SK-N-SH (cell line): Measurements from ENCODE around the gene MAEA. TPM values are rescaled to one million over a fixed set of nuclear protein-coding genes. Genes with fewer than 3 reads are reported as not detected.

Source experiments
- CTCF ChIA-PET: fragments of 300-600, 350-600 bp; formaldehyde crosslinking; extraction: SDS; loops from one replicate; lab custom pipeline; 2021; lab: Yijun Ruan, JAX
- POLR2A ChIA-PET: fragments of 350-600 bp; sonication (Branson Sonifier 250); formaldehyde crosslinking; extraction: SDS; loops from one replicate; lab custom pipeline; 2020; ENCODE audit warnings: antibody characterized with exemption, inconsistent platforms; lab: Yijun Ruan, JAX
- DNase-seq: peaks from one replicate; pipeline ENCODE4 v3.0.0; 2012
- H2AFZ ChIP-seq: fragments of 200-600 bp; sonication (generic); 2 replicates; pipeline ENCODE4 v1.8.1; 2016; ENCODE audit warnings: antibody characterized with exemption, mild to moderate bottlenecking, low read depth
- H3F3A ChIP-seq: fragments of 200-600 bp; sonication (generic); replicated peaks from 2 replicates; pipeline ENCODE3; 2016; ENCODE audit warnings: antibody characterized with exemption, mild to moderate bottlenecking; ENCODE audit not compliant: insufficient read depth
- H3K27ac ChIP-seq, 2 experiments: fragments of 200-500 bp in 1 of 2; fragments of 200-600 bp in 1 of 2; sonication (Bioruptor generic) in 1 of 2; sonication (generic), shearing (Covaris generic) in 1 of 2; 2 replicates each; pipeline versions ENCODE4 v1.5.1 to v1.6.1; 2014 to 2016; ENCODE audit warnings: low read depth in 2 of 2, inconsistent platforms in 1 of 2, low read length in 1 of 2, mild to moderate bottlenecking in 1 of 2, mixed read lengths in 1 of 2
- H3K27me3 ChIP-seq: fragments of 200-600 bp; sonication (generic), shearing (Covaris generic); 2 replicates; pipeline ENCODE4 v1.6.1; 2016; ENCODE audit warnings: mixed run types; ENCODE audit not compliant: insufficient read depth
- H3K36me3 ChIP-seq, 2 experiments: fragments of 200-500 bp in 1 of 2; fragments of 200-600 bp in 1 of 2; sonication (Bioruptor generic) in 1 of 2; sonication (generic) in 1 of 2; replicated peaks in 1 of 2; 2 replicates each; pipeline versions ENCODE3 to v1.5.1; 2014 to 2016; ENCODE audit warnings: low read length in 1 of 2, mild to moderate bottlenecking in 1 of 2; ENCODE audit not compliant: insufficient read depth in 2 of 2, control insufficient read depth in 1 of 2
- H3K4me1 ChIP-seq, 2 experiments: fragments of 200-500 bp in 1 of 2; fragments of 200-600 bp in 1 of 2; sonication (Bioruptor generic) in 1 of 2; sonication (generic), shearing (Covaris generic) in 1 of 2; 2 replicates each; pipeline versions ENCODE4 v1.5.1 to v1.6.1; 2014 to 2016; ENCODE audit warnings: low read depth in 1 of 2, low read length in 1 of 2, mixed run types in 1 of 2; ENCODE audit not compliant: insufficient read depth in 2 of 2, control insufficient read depth in 1 of 2
- H3K4me2 ChIP-seq: fragments of 200-600 bp; sonication (generic), shearing (Covaris generic); 2 replicates; pipeline ENCODE4 v1.6.1; 2017; ENCODE audit warnings: mixed run types
- H3K4me3 ChIP-seq, 2 experiments: fragments of 200-500 bp in 1 of 2; fragments of 200-600 bp in 1 of 2; sonication (Bioruptor generic) in 1 of 2; sonication (generic), shearing (Covaris generic) in 1 of 2; 2 replicates each; pipeline versions ENCODE4 v1.5.1 to v1.8.1; 2014 to 2016; ENCODE audit warnings: low read depth in 2 of 2, inconsistent platforms in 1 of 2, low read length in 1 of 2, mild to moderate bottlenecking in 1 of 2, mixed read lengths in 1 of 2, moderate library complexity in 1 of 2
- H3K79me2 ChIP-seq: fragments of 200-600 bp; sonication (generic); 2 replicates; pipeline ENCODE4 v1.8.1; 2017; ENCODE audit warnings: mild to moderate bottlenecking; ENCODE audit not compliant: insufficient read depth
- H3K9ac ChIP-seq: fragments of 200-600 bp; sonication (generic); 2 replicates; pipeline ENCODE4 v1.6.1; 2017; ENCODE audit warnings: mixed run types
- H3K9me2 ChIP-seq: fragments of 200-600 bp; sonication (generic); 2 replicates; pipeline ENCODE4 v1.6.1; 2017; ENCODE audit warnings: mixed run types
- H3K9me3 ChIP-seq: fragments of 200-600 bp; sonication (generic); 2 replicates; pipeline ENCODE4 v1.6.1; 2017; ENCODE audit warnings: mixed run types, mild to moderate bottlenecking, moderate library complexity
- H4K20me1 ChIP-seq: fragments of 200-600 bp; sonication (generic); 2 replicates; pipeline ENCODE4 v1.6.1; 2017; ENCODE audit warnings: mild to moderate bottlenecking, mixed run types; ENCODE audit not compliant: insufficient read depth
- EP300 ChIP-seq, 2 experiments: IDR thresholded peaks; 2 replicates each; pipeline versions ENCODE4 v1.4.0 to v1.6.1; 2012; ENCODE audit warnings: borderline replicate concordance in 1 of 2, low read depth in 1 of 2, low read length in 1 of 2
- FOSL2 ChIP-seq: IDR thresholded peaks from 2 replicates; pipeline ENCODE4 v1.4.0; 2012; ENCODE audit warnings: low read depth, mild to moderate bottlenecking, moderate library complexity, borderline replicate concordance
- MEF2A ChIP-seq: IDR thresholded peaks from 2 replicates; pipeline ENCODE4 v1.4.0; 2012; ENCODE audit warnings: low read depth, borderline replicate concordance
- MXI1 ChIP-seq: IDR thresholded peaks from 2 replicates; pipeline ENCODE4 v1.6.1; 2012; ENCODE audit warnings: mild to moderate bottlenecking, low read depth, low read length, improper control_type of control experiment
- POLR2AphosphoS5 ChIP-seq: IDR thresholded peaks from 2 replicates; pipeline ENCODE4 v1.6.1; 2012; ENCODE audit warnings: low read depth, low read length
- RXRA ChIP-seq: IDR thresholded peaks from 2 replicates; pipeline ENCODE4 v1.4.0; 2012; ENCODE audit warnings: low read depth, mild to moderate bottlenecking, borderline replicate concordance
- TCF12 ChIP-seq: IDR thresholded peaks from 2 replicates; pipeline ENCODE4 v1.4.0; 2012
- WGBS: methylation state at CpG from one replicate; pipeline ENCODE4 v1.1.6; 2017; ENCODE audit warnings: low lambda C conversion rate; 5-methylcytosine and 5-hydroxymethylcytosine counted together
- polyA plus RNA-seq, 3 experiments: library from polyadenylated mRNA; depleted of rRNA; stranded (reverse); fragments of >200 nt; gene quantifications; 2 replicates each; pipeline ENCODE4 v1.2.3, GENCODE V29; 2012
- TF ChIP-seq, protein P1 (sequence below): fragments of 200-600 bp; sonication (generic); IDR thresholded peaks from 2 replicates; pipeline ENCODE4 v1.6.1; 2017; ENCODE audit warnings: antibody characterized with exemption, mild to moderate bottlenecking, moderate library complexity
- TF ChIP-seq, protein P2 (sequence below): IDR thresholded peaks from 2 replicates; pipeline ENCODE4 v1.4.0; 2012; ENCODE audit warnings: low read depth, borderline replicate concordance
- TF ChIP-seq, protein P3 (sequence below): IDR thresholded peaks from 2 replicates; pipeline ENCODE4 v1.4.0; 2012; ENCODE audit warnings: low read depth, borderline replicate concordance
- TF ChIP-seq, protein P4 (sequence below): IDR thresholded peaks from 2 replicates; pipeline ENCODE4; 2012

MAEA gene
- polyA plus RNA-seq, 1 of the 3 experiments (the other 2 are of a cell fraction) = 128 TPM

DNA sequence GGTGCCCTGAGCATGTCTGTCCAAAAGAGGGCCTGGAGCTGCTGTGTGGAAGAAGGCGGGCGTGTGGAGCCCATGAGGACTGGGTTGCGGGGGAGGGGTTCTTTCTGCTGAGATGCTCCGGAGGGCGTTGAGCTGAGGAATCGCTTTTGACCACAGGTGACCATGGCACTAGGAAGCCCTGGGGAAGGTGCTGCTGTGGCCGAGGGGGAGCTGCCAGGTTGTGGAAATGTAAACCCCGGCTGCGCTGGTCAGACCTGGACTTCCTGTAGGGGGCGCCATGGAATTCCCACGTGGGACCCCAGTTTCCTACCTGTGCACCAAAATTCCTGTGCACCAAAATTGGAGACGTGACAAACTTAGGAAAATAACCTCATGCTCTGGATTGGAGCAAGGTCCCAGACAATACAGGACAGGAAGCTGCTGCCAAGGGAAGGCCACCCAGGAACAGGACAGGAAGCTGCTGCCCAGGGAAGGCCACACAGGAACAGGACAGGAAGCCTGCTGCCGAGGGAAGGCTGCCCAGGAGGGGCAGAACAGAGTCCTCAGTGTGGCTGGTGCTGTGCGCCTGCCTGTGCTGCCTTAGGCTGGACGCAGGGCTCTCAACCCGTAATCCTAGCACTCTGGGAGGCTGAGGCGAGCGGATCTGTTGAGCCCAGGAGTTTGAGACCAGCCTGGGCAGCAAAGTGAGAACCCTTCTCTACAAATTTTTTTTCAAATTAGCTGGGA lies 29.0 kb downstream of the MAEA start:
- peaks cover 36 to 52% of the 10 kb centered on the region in 2 experiments for H3K36me3 ChIP-seq
- H3K9ac ChIP-seq = no peak overlapping the region
- POLR2A ChIA-PET = no interaction called here
- H3K79me2 ChIP-seq = peaks cover 40% of the 10 kb centered on the region; the same call in 1 of the 2 replicates
- no peaks in the 10 kb centered on the region for H3K9me2 ChIP-seq
- H3K4me3 ChIP-seq = no peak overlapping the region; a peak in 1 of 4 replicates
- DNase-seq = no peak
- TF ChIP-seq, protein P1, sequence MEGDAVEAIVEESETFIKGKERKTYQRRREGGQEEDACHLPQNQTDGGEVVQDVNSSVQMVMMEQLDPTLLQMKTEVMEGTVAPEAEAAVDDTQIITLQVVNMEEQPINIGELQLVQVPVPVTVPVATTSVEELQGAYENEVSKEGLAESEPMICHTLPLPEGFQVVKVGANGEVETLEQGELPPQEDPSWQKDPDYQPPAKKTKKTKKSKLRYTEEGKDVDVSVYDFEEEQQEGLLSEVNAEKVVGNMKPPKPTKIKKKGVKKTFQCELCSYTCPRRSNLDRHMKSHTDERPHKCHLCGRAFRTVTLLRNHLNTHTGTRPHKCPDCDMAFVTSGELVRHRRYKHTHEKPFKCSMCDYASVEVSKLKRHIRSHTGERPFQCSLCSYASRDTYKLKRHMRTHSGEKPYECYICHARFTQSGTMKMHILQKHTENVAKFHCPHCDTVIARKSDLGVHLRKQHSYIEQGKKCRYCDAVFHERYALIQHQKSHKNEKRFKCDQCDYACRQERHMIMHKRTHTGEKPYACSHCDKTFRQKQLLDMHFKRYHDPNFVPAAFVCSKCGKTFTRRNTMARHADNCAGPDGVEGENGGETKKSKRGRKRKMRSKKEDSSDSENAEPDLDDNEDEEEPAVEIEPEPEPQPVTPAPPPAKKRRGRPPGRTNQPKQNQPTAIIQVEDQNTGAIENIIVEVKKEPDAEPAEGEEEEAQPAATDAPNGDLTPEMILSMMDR = peak; percentile 48
- TF ChIP-seq, protein P2, sequence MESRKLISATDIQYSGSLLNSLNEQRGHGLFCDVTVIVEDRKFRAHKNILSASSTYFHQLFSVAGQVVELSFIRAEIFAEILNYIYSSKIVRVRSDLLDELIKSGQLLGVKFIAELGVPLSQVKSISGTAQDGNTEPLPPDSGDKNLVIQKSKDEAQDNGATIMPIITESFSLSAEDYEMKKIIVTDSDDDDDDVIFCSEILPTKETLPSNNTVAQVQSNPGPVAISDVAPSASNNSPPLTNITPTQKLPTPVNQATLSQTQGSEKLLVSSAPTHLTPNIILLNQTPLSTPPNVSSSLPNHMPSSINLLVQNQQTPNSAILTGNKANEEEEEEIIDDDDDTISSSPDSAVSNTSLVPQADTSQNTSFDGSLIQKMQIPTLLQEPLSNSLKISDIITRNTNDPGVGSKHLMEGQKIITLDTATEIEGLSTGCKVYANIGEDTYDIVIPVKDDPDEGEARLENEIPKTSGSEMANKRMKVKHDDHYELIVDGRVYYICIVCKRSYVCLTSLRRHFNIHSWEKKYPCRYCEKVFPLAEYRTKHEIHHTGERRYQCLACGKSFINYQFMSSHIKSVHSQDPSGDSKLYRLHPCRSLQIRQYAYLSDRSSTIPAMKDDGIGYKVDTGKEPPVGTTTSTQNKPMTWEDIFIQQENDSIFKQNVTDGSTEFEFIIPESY = no peak
- no peak overlapping the region for H2AFZ ChIP-seq
- H3K9me3 ChIP-seq = no peaks in the 10 kb centered on the region
- no peak overlapping the region for H3K4me2 ChIP-seq
- CTCF ChIA-PET = interaction anchor here (1.0 to 1.2 kb wide), 2 partner anchors 8 to 10 kb away, joined by 3 to 5 read pairs; no protein-coding TSS in a partner anchor
- no peak overlapping the region for H3K27ac ChIP-seq
- peaks cover 4% of the 10 kb centered on the region for H4K20me1 ChIP-seq
- no peaks in the 10 kb centered on the region for H3K27me3 ChIP-seq
- H3K4me1 ChIP-seq = peaks cover 0 to 5% of the 10 kb centered on the region in 2 experiments; a peak in 2 of 4 replicates
- H3F3A ChIP-seq = peaks cover 45% of the 10 kb centered on the region
- 97% methylated on average over 12 of the region's 18 CpGs for WGBS

DNA sequence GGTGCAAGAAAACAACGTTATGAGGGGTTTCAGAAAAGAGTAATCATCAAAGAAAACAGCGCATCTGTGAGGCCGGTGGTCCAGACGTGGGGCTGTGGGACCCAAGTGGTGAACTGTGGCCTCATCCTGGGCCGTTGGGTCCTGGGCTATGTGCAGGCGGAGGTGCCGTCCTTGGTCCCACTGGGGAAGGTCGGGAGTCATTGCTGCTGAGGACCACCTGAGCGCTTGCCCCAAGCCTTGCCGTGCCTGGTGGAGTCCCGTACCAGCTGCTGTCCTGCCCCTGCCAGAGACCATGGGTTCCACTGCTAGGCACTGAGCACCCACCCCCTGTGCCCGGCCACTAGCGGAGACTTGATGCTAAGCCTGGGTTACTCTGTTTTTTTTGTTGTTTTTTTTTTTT lies 31.8 kb downstream of the MAEA start:
- no peaks in the 10 kb centered on the region for H3K9me2 ChIP-seq
- H2AFZ ChIP-seq = no peak overlapping the region
- H3K36me3 ChIP-seq = peaks cover 24 to 43% of the 10 kb centered on the region in 2 experiments
- no peak for DNase-seq
- no peak overlapping the region for H3K9ac ChIP-seq
- WGBS = 90% methylated on average over 7 of the region's 13 CpGs
- H3F3A ChIP-seq = peaks cover 56% of the 10 kb centered on the region
- no peaks in the 10 kb centered on the region for H3K27me3 ChIP-seq
- peaks cover 0 to 7% of the 10 kb centered on the region in 2 experiments; a peak in 2 of 4 replicates for H3K4me1 ChIP-seq
- peaks cover 10% of the 10 kb centered on the region for H4K20me1 ChIP-seq
- TF ChIP-seq, protein P3, sequence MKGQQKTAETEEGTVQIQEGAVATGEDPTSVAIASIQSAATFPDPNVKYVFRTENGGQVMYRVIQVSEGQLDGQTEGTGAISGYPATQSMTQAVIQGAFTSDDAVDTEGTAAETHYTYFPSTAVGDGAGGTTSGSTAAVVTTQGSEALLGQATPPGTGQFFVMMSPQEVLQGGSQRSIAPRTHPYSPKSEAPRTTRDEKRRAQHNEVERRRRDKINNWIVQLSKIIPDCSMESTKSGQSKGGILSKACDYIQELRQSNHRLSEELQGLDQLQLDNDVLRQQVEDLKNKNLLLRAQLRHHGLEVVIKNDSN = no peak
- TF ChIP-seq POLR2AphosphoS5 (no peak), MXI1 (no peak), TCF12 (no peak), MEF2A (no peak), RXRA (no peak), EP300 (IDR thresholded peaks at IDR 0.05; ENCODE audit: borderline replicate concordance in 1 of 2, low read depth in 1 of 2, low read length in 1 of 2) (no peak), FOSL2 (no peak)
- TF ChIP-seq, protein P4, sequence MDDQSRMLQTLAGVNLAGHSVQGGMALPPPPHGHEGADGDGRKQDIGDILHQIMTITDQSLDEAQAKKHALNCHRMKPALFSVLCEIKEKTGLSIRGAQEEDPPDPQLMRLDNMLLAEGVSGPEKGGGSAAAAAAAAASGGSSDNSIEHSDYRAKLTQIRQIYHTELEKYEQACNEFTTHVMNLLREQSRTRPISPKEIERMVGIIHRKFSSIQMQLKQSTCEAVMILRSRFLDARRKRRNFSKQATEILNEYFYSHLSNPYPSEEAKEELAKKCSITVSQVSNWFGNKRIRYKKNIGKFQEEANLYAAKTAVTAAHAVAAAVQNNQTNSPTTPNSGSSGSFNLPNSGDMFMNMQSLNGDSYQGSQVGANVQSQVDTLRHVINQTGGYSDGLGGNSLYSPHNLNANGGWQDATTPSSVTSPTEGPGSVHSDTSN = no peak
- TF ChIP-seq, protein P2 = no peak
- H3K79me2 ChIP-seq = peaks cover 26% of the 10 kb centered on the region; the same call in 1 of the 2 replicates
- no peaks in the 10 kb centered on the region for H3K9me3 ChIP-seq
- CTCF ChIA-PET = no interaction called here
- 0 out of 4 replicates have a peak overlapping the region, but pooled peaks of 1 of the 2 experiments have one; percentile 84 for H3K27ac ChIP-seq
- H3K4me3 ChIP-seq = no peak overlapping the region
- H3K4me2 ChIP-seq = no peak overlapping the region
- POLR2A ChIA-PET = no interaction called here
